Skin of body (tissue), 2 donors: ENCODE results near the gene MME. TPM values are rescaled to one million over a fixed set of nuclear protein-coding genes. Genes with fewer than 3 reads are reported as not detected.

Experiments used
- DNase-seq: peaks from one replicate; lab custom pipeline; 2025; lab: John Stamatoyannopoulos, UW
- total RNA-seq: library from RNA; depleted of rRNA; stranded (reverse); fragments of >200 nt; gene quantifications from one replicate; pipeline ENCODE4 v1.2.3, GENCODE V29; 2014

MME gene
- 55.5 TPM for total RNA-seq

DNA sequence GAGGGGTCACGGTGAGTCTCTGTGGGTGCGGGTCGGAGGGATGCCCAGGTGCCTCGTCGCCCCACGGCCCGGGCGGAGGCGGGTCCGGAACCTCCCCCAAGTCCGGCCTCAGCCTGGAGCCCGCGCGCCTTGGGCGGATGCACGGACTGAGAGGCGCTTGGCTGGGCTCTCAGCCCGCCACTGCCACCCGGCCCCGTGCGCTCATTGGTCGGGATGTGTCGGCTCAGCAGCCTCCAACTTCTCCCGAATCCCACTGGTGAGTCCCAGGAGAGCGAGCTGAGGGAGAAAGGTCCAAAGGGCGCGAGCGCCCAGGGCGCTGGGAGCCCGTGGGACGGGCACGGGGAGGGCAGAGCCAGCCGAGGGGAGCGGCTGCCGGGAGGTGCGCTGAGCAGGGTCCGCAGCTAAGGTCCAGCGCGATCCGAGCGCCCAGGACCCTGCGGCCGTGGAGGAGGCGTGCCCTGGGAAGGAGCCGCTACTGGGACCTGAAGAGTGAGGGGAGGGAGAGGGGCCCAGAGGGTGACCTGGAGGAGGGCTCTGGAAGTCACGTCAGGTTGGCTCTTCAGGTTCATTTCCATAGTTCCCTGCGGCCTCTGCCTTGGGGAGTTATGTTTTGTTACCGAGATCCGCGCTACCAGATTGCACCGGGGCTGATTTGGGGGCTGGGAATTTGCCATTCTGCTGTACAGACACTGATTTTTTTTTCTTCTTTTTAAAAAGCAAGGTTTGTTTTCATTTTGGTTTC, at the start of gene MME:
MME (plus strand) TSS at position 574 of the 742 bp plus-strand sequence. CDS start 3,849 bp downstream, outside the sequence.
- no peak for DNase-seq

DNA sequence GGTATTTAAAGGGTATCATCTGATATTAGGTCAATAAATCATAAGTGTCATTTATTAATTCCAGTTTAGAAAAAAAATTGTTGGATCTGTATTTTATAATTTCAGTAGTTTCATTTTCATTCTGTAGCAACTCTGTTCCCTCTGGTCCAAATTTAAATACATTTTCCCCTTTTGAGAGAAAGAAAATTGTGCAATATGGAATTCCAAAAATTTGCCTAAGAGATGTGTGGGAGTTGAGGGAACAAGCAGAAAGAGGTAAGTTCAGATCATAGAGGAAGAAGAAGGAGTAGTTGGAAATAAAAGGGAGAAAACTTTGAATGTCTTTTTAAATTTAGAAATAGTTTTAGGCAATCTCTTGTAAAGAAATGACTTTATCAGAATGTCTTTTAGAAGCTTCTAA, 48.9 kb upstream of the MME start:
- no peak for DNase-seq

DNA sequence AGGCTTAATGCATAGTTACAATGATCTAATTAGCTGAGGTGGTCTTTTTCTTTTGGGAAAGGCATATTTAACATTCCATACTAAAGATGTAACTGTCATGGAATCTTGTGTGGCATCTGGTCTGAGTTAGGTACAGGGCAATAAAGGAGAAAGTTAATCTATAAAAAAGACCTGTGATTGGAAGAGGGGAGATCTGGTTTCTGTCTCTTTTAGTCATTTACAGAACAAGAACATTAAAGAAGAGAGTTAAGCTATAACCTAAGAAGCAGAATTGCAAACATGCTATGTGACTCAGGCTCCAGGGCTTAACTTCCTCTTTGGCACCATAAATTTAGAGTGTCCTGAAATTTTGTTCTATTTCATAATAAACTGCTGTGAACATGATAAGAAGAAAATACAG, 47.2 kb upstream of the MME start:
- no peak for DNase-seq

DNA sequence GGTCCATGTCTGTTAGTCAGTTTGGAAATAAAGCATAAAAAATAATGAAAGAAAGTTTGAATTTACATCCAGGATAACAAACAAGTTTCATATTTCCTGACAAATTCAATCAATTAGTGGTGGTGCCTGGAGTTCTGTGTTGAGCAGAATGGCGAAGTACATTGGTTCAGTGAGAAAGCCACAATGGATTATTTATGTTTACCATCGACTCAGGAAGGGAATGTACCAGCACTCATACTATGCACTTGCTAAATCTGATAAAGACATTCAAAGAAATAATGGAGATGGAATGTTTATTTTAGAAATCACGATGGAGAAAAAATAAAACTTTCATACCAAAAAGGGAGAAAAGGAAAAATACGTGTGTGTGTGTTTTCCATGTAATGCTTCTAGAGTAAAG, 45.3 kb upstream of the MME start:
- no peak for DNase-seq

DNA sequence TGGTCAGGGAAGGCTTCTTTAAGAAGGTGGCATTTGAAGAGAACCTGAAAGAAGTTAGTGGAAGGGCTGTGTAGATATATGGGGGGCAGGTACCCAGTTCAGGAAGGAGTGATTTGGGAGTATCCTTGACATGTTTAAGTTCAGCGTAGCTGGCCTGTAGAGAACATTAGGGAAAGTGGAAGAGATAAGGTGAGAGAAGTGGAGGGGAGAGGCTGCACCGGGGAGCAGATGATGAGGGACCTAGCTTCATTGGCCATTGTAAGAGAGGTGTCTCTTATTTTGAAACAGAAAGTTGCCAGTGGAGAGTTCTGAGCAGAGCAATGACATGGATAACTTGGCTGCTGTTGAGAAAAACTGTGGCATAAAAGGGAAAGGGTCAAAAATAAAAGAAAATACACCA, 44.6 kb upstream of the MME start:
- DNase-seq, result no peak

DNA sequence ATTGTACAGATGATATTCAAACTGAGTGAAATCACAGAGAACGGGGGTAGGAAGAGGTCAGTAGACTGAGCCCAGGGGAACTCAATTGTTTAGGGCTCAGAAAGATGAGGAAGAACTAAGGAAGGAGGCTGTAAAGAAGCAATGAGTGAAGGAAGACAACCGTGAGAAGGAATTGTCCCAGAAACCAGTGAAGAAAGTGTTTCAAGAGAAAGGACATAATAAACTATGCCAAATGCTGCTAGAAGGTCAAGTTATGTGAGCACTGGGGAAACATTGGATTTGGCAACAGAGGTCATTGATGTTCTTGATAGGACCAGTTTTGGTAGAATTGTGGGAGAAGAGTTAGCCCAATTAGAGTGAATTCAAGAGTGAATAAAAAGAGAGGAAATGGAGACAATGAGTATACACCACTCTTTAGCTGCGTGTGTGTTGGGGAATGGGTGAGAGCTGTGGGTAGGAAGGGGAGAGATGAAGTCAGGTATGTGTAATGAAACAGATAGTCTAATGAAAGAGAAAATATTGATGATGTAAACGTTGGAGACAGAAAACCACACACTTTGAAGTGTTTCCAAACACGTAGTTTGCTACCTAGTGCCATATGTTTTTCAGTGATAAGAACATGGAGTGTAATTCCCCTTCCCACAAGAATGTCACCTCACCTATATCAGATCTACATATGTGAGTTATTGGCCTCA, 42.5 kb upstream of the MME start:
- DNase-seq, result no peak

DNA sequence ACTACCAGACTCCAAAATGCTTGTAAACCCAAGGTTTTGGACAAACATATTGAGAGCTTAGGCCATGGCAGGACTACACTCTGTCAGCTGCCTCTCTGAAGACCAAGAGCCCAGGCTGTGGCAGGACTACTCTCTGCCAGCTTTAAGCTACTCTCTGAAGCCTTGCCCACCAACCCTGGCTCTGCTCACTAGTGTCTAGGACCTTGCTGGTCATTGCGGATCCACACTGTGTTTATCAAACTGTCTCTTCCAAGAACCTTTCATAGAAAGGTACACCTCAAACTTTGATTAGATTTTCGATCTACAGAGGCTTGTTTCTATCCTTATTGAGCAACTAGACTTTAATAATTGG, 41.9 kb upstream of the MME start:
- DNase-seq, result no peak

DNA sequence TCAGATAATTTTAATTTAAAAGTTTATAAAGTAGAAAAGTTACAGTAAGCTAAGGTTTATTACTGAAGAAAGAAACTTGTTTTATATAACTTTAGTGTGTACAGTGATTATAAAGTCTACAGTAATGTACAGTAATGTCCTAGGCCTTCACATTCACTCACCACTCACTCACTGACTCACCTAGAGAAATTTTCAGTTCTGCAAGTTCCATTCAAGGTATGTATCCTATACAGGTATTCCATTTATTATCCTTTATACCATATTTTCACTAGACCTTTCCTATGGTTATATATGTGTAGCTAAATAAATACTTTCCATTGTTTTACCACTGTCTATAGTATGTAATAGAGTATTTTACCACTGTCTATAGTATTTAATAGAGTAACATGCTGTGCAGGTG, 33.2 kb upstream of the MME start:
- no peak for DNase-seq

DNA sequence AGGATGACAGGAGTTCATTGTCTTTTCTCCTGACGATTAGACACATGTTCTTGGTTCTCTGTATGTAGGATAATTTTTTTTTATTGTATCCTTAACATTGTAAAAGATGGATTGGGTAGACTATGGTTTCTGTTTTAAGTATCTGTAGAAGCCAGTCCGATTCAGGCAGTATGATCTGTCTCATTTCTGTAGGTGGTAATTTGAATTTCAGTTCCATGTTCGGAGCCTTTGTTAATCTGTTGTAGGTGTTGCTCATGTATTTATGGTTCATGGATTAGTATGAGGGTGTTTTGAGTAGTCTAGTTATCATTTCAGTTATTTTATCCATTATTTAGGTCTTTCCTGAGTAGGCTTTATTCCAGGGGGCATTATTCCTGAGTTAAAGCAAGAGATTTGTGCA, 32.4 kb upstream of the MME start:
- no peak for DNase-seq

DNA sequence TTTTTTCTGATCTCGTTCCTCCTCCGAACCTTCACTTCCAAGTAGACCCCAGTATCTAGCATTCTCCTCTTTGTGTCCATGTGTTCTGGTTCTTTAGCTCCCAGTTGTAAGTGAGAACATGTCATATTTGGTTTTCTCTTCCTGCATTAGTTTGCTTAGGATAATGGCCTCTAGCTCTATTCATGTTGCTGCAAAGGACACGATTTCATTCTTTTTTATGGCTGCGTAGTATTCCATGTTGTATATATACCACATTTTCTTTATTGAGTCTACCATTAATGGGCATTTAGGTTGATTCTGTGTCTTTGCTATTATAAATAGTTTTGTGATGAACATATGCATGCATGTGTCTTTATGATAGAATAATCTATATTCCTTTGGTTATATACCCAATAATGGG, 30.2 kb upstream of the MME start:
- no peak for DNase-seq

DNA sequence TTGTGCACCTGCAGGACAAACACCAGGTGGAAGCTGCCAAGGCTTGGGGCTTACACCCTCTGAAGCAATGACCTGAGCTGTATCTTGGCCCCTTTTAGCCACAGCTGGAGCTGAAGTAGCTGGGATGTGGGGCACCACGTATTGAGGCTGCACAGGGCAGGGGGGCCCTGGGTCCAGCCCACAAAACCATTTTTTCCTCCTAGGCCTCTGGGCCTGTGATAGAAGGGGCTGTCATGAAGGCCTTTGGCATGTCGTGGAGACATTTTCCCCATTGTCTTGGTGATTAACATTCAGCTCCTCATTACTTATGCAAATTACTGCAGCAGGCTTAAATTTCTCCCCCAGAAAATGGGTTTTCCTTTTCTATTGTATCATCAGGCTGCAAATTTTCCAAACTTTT, 27.6 kb upstream of the MME start:
- no peak for DNase-seq

DNA sequence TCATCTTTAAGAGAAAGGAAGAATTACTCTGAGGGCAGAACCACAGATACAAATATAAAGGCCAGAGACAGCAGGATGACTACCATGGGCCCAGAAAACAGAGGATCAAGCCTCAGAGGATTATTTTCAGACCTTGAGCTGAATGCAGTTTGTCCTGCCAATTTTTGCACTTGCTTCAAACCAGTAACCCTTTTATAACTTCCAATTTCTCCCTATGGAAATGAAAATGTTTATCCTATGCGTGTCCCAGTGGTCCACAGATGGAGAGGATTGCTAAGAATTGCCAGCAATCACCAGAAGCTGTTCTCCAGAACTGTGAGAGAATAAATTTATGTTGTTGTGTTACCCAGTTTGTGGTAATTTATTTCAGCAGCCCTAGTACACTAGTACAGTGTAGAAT, 26.4 kb upstream of the MME start:
- DNase-seq, result no peak

DNA sequence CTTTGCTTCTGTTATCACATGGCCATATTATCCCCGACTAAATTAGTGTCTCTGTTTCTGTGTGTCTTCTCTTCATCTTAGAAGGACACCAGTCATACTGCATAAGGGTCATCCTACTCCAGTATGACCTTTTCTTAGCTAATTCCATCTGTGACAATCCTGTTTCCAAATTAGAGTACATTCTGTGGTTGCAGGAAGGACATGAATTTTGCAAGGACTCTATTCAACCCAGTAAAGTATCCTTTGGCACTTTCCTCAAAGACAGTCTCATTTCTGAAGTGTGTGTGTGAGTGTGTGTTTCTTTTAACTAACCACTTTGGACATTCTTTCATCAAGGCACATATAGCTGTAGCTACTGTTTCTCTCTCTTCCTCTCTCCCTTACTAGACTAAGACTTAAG, 15.2 kb upstream of the MME start:
- DNase-seq, result no peak

DNA sequence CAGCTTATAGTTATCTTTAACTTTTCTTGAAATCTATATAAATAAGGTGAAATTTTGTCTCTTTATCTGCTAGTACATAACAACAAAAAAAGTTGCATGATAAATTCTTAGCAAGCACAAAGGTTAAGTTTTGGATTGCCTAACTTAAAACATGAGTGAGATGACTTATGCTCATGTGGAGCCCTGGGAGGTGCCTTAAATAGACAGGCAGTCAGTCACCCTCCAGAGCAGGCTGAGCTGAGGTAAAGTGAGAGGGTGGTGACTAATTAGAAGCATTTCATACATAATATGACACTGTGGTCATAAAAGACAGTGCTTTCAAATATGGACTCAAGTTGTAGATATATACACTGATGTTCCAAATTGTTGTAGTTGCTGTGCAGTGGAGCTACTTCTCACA, 14.6 kb upstream of the MME start:
- no peak for DNase-seq

DNA sequence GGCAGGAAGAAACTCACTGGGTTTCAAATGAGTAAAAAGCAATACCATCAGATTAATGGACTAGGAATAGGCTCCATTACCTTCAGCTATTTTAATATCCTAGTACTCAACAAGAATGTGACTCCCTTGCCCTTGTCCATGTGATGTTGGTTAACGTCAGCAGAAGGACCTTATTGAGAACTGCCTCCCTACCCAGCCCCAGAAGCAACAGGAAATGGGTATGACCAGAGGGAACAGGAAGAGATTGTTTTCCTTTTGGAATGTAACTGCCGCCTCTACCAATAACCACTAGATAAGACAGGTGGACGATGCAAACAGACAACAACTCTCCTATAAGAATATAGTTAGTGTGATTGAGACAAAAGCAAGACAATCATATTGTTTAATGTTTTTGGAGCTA, 10.4 kb upstream of the MME start:
- no peak for DNase-seq

DNA sequence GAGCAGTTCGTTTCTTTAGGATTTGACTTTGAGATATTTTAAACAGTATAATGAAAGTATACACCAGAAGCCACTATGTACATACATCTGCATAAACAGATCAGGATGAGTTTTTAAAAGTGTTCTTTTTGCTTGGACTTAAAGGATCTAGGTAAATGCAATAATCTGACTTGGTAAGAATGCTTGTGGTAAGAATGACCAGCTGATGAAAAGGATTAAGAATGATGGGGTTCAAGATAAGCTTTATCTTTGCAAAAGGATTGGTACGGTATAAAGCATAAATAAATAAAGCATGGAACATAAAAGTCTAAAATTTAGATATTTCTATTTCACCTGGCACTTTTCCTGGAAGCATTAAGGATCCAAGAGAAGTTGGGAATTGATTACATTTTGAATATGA, 9.8 kb upstream of the MME start:
- DNase-seq, result no peak

DNA sequence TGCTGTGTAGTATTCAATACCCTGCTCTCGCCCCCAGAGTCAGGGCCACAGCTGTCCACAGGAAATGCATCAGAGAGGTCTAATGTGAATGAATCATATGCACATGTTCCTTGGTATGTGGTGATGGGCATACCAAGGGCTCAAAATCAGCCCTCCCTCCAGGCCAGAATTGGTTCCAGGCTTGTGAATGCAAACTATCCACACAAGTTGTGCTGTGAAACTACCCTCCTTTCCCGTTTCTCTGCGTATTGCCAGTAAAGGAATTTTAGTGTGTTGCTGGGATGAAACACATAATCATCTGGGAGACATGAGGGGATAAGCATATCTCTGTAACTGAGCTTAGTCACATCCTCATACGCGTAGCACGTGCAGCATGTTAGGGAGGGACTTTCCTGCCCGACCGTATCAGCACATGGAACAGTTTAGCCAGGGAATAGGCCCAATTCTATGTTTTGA, 9.2 kb upstream of the MME start:
- DNase-seq, result peak; percentile 68

DNA sequence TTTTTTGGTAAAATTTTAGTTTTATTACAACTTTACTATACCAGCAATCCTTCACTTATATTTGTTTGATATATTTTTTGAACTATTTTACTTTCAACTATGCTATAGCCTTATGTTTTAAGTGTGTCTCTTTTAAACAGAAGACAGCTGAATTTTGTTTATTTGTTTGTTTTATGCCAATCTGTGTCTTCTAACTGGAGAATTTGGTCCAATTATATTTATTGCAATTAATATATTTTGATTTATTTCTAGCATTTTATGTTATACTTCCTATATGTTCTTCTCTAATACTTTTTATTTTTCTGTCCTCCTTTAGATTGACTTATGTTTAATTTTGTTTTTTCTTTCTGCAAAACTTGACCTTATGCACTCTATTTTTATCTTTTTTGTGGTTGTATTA, 4.9 kb upstream of the MME start:
- DNase-seq, result no peak

DNA sequence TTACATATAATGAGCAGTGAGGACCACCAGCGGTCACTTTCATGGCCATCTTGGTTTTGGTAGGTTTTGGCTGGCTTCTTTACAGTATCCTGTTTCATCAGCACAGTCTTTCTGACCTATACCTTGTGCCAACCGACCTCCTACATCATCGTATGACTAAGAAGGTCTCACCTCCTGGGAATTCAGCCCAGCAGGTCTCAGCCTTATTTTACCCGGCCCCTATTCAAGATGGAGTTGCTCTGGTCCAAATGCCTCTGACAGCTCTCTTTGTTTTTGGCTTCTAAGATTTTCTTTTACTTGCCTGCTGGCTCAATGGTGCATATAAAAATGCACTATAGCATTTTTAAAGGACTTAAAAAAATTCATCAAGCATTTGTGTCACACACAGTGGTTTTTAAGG, 3.2 kb upstream of the MME start:
- DNase-seq, result no peak

DNA sequence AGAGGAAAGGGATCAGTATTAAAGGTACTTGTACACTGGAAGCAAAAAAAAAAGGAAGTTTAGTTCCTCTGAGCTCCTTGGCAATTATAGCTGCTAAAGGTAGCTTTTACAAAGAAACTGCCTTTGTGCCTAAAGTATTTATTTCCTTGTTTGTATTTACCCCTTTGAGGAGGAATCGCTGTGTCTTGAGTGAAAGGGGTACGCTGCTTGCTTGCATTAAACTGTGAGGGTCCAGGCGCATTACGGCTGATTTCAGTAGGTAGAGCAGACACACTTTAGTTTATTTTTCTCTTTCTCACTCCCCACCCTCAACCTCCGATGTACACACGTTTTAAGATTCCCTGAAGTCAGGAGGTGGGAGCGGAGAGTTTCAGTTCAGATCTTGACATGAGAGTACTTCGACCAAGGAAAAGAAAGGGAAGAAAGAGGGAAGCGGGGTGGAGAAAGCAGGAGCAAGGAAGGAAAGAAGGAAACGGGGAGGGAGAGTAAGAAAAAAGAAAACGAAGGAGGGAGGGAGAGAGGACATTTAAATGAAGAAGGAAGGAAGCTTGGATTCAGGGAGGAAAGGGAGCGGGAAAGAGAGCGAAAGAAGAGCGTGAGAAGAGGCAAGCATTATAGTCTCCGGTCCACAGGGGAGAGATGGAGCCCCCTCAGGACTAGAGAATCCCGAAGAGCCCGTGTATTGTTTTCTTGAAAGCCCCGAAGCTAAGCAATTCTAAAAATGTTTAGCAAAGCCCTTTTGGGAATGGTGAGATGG, 1.2 kb upstream of the MME start:
- DNase-seq, result no peak

DNA sequence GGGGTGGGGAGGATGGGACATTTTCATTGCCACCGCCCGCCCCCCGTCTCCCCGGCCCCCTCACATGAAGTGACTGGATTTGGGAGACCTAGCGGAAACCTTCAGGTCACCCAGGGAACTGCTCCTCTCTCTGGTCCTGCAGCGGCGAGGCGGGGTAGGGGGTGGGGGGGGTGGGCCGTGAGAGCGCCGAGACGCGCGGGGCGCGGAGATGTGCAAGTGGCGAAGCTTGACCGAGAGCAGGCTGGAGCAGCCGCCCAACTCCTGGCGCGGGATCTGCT, 712 bp upstream of the MME start:
- no peak for DNase-seq

DNA sequence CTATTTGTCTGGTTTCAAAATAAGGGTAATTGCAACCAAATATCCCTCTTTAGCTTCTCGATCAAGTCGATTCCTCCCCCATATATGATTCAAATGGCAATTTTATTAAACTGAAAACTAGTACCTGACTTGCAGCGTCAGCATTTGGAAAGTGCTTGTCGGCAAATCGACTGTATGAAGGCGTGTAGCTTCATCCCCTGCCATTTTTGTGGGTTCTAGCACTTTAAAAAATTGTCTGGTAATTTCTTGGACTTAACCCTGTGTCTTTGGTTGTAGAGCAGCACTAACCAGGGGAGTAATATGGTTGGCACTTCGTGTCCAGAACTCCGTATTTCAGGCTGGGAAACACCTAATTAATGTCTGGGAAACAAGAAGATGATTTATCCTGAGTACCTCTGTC, 573 bp downstream of the MME start:
- DNase-seq, result no peak

DNA sequence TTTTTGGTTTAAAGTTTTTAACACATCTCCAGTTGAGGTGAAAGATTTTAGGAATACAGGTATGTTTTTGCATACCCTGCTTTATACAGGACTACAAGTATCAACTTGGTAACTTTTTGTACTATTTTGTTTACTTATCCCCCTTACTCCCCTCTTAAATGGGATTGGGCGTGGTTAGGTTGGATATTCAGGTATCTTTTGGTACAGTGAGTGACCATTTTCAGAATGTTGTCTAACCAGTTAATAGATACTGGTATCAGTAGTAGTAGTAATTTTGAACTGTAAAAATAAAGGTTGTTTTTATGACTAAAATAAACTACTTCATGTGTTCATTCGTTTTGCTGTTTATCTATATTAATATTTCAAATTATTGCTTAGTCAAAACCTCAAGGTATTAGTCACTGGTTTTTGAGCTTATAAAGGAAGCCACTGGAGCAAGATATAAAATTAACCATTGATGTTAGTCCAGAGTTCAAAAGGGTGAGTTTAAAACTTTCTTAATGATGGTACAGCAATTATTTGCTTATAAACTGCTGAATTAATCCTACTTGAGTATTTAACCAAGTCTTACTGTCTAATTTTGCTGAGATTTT, 3.3 kb downstream of the MME start:
- no peak for DNase-seq
